GM18873 (cell line): ENCODE data around the gene TTLL6.

Experiments used
- ATAC-seq: cut with Tn5 transposase; IDR thresholded peaks from one replicate; pipeline ENCODE4 v1.9.1; 2021; ENCODE audit warnings: mild to moderate bottlenecking, moderate library complexity, moderate number of reproducible peaks; ENCODE audit not compliant: unreplicated experiment, low FRiP score

Gene TTLL6

GRCh38 chr17:48769009-48769675 lies 47.9 kb downstream of the TTLL6 start:
- no peak for ATAC-seq

- ATAC-seq: no peak
These were observed 49.7 kb downstream of the TTLL6 start for GRCh38 chr17:48767263-48767774.

GRCh38 chr17:48761114-48761513 lies 55.9 kb downstream of the TTLL6 start:
- no peak for ATAC-seq

GRCh38 chr17:48760411-48760810 lies 56.6 kb downstream of the TTLL6 start:
- no peak for ATAC-seq

GRCh38 chr17:48759288-48759687 lies 57.7 kb downstream of the TTLL6 start:
- no peak for ATAC-seq

GRCh38 chr17:48757524-48757961 lies 59.5 kb downstream of the TTLL6 start:
- no peak for ATAC-seq

- ATAC-seq: no peak
These were observed 60.2 kb downstream of the TTLL6 start for GRCh38 chr17:48756830-48757251.

- no peak for ATAC-seq
These were observed 61.7 kb downstream of the TTLL6 start for GRCh38 chr17:48755356-48755755.

- ATAC-seq: no peak
These were observed 62.3 kb downstream of the TTLL6 start for GRCh38 chr17:48754500-48755261.

GRCh38 chr17:48753794-48754499 lies 63.1 kb downstream of the TTLL6 start:
- no peak for ATAC-seq

GRCh38 chr17:48752399-48753288 lies 64.4 kb downstream of the TTLL6 start:
- ATAC-seq: no peak

- ATAC-seq: no peak
These were observed 65.2 kb downstream of the TTLL6 start for GRCh38 chr17:48751733-48752398.

- ATAC-seq: no peak
These were observed 65.9 kb downstream of the TTLL6 start for GRCh38 chr17:48751172-48751571.

- ATAC-seq: no peak
These were observed 67.1 kb downstream of the TTLL6 start for GRCh38 chr17:48749621-48750553.

GRCh38 chr17:48748718-48749566 lies 68.1 kb downstream of the TTLL6 start:
- ATAC-seq: no peak

GRCh38 chr17:48747445-48748363 lies 69.3 kb downstream of the TTLL6 start:
- no peak for ATAC-seq
